ENCODE measurements around the gene OR2B6.

DNA sequence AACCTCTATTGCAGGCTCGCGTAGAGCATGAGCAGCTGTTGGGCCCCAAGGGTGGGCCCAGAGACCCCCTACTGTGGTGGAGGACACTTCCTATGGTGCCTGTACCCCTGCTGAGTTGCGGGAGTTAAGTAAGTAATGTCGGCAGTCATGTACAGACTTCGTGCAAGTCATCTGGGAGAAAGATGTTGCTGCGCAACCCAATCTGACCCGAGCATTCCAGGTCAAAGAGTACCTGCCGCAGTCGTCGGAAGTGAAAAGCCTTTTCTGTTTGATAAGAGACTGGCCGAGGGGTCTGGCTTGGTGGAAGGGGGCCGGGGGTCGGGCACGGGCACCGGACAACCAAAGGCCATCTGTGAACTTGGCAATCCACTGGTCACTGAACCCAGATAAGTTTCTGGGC, 44.3 kb downstream of the OR2B6 start:
- no peak for TF ChIP-seq EZH2 (IDR thresholded peaks at IDR 0.05; ENCODE audit: borderline replicate concordance, low read length)
- TF ChIP-seq, protein P1, sequence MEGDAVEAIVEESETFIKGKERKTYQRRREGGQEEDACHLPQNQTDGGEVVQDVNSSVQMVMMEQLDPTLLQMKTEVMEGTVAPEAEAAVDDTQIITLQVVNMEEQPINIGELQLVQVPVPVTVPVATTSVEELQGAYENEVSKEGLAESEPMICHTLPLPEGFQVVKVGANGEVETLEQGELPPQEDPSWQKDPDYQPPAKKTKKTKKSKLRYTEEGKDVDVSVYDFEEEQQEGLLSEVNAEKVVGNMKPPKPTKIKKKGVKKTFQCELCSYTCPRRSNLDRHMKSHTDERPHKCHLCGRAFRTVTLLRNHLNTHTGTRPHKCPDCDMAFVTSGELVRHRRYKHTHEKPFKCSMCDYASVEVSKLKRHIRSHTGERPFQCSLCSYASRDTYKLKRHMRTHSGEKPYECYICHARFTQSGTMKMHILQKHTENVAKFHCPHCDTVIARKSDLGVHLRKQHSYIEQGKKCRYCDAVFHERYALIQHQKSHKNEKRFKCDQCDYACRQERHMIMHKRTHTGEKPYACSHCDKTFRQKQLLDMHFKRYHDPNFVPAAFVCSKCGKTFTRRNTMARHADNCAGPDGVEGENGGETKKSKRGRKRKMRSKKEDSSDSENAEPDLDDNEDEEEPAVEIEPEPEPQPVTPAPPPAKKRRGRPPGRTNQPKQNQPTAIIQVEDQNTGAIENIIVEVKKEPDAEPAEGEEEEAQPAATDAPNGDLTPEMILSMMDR (conservative IDR thresholded peaks at IDR 0.05 in 1 of 2, IDR thresholded peaks at IDR 0.05 in 1 of 2; ENCODE audit: extremely low read depth in 1 of 2, insufficient read depth in 1 of 2, low read depth in 1 of 2, low read length in 2 of 2): no peak
